ENCODE data around the gene TUB. TPM values are rescaled to one million over a fixed set of nuclear protein-coding genes. Genes with fewer than 3 reads are reported as not detected.

Gene TUB
- total and polyA plus RNA-seq, 7 donors: 0.25 to 4.6 (median 0.91) TPM

DNA sequence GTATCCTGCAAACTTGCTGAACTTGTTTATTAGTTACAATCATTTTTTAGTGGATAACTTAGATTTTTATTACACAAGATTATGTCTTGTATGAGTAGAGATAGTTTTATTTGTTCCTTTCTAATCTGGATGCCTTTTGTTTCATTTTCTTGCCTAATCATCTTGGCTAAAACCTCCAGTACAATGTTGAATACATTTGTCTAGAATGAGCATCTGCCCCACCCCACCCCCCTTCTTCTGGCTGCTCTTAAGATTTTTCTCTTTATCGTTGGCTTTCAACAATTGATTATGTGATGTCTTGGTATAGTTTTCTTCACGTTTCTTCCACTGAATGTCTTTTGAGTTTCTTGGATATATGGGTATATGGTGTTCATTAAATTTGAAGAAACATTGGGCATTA lies 37.3 kb upstream of the TUB start:
- Histone ChIP-seq H3K27ac (no peak overlapping the region), H3K4me1 (no peaks in the 10 kb centered on the region), H3K9me3 (no peaks in the 10 kb centered on the region), H3K4me3 (no peak overlapping the region), H3K36me3 (ENCODE audit: insufficient read depth in 1 of 2, low read depth in 1 of 2) (no peaks in the 10 kb centered on the region), H3K27me3 (ENCODE audit: insufficient read depth in 3 of 3, low read length in 2 of 3) (no peaks in the 10 kb centered on the region)
- 66 to 69% (median 67%) methylated on average over 2 of the region's 2 CpGs for WGBS, 3 donors
- no peak for ATAC-seq
- intact Hi-C loops (cut with DNase I): no loop called here
- TF ChIP-seq, protein P1, sequence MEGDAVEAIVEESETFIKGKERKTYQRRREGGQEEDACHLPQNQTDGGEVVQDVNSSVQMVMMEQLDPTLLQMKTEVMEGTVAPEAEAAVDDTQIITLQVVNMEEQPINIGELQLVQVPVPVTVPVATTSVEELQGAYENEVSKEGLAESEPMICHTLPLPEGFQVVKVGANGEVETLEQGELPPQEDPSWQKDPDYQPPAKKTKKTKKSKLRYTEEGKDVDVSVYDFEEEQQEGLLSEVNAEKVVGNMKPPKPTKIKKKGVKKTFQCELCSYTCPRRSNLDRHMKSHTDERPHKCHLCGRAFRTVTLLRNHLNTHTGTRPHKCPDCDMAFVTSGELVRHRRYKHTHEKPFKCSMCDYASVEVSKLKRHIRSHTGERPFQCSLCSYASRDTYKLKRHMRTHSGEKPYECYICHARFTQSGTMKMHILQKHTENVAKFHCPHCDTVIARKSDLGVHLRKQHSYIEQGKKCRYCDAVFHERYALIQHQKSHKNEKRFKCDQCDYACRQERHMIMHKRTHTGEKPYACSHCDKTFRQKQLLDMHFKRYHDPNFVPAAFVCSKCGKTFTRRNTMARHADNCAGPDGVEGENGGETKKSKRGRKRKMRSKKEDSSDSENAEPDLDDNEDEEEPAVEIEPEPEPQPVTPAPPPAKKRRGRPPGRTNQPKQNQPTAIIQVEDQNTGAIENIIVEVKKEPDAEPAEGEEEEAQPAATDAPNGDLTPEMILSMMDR (IDR thresholded peaks at IDR 0.05): no peak
- no peak for DNase-seq

- no peaks in the 10 kb centered on the region for H3K27me3 ChIP-seq (ENCODE audit: insufficient read depth in 3 of 3, low read length in 2 of 3)
- H3K4me1 ChIP-seq: no peaks in the 10 kb centered on the region
- no peak overlapping the region for H3K4me3 ChIP-seq
- no peak for ATAC-seq
- TF ChIP-seq, protein P1 (IDR thresholded peaks at IDR 0.05): no peak
- no peaks in the 10 kb centered on the region for H3K9me3 ChIP-seq
- intact Hi-C loops (cut with DNase I): no loop called here
- H3K36me3 ChIP-seq (ENCODE audit: insufficient read depth in 1 of 2, low read depth in 1 of 2): no peaks in the 10 kb centered on the region
- WGBS, 3 donors: 66 to 68% (median 68%) methylated on average over 4 of the region's 4 CpGs
- no peak overlapping the region for H3K27ac ChIP-seq
- no peak for DNase-seq
Observed at GRCh38 chr11:8045839-8046238, 35.2 kb upstream of the TUB start.

GRCh38 chr11:8047382-8047781 lies 33.6 kb upstream of the TUB start:
- Histone ChIP-seq H3K9me3 (no peaks in the 10 kb centered on the region), H3K27ac (no peak overlapping the region), H3K27me3 (ENCODE audit: insufficient read depth in 3 of 3, low read length in 2 of 3) (no peaks in the 10 kb centered on the region), H3K36me3 (ENCODE audit: insufficient read depth in 1 of 2, low read depth in 1 of 2) (no peaks in the 10 kb centered on the region), H3K4me3 (no peak overlapping the region), H3K4me1 (no peaks in the 10 kb centered on the region)
- WGBS, 3 donors: 68 to 71% (median 71%) methylated on average over 3 of the region's 3 CpGs
- DNase-seq: no peak
- no peak for ATAC-seq
- intact Hi-C loops (cut with DNase I): no loop called here
- TF ChIP-seq, protein P1 (IDR thresholded peaks at IDR 0.05): no peak

DNA sequence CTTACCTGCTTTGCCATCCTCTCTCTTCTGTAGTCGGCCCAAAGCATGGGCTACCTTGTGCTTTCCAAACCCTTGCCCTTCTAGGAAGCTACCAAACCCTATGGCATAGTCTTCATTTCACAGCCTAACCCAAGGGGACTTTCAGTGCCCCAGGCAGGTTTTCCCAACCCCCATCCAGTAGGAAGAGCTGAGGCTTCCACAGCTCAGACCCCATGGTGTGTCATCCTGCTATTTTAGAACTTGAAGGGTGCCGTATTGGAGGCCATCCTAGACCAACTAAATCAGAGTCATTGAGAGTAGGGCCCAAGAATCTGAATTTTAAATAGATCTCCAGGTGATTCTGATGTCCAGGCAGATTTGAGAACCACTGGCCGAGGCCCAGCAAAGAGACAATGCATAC lies 31.9 kb upstream of the TUB start:
- WGBS, 3 donors: 74 to 87% (median 82%) methylated on average over 3 of the region's 3 CpGs
- no peaks in the 10 kb centered on the region for H3K4me1 ChIP-seq
- no peaks in the 10 kb centered on the region for H3K36me3 ChIP-seq (ENCODE audit: insufficient read depth in 1 of 2, low read depth in 1 of 2)
- no peak overlapping the region for H3K27ac ChIP-seq
- H3K9me3 ChIP-seq: no peaks in the 10 kb centered on the region
- no peak for DNase-seq
- TF ChIP-seq, protein P1 (IDR thresholded peaks at IDR 0.05): no peak
- no peak overlapping the region for H3K4me3 ChIP-seq
- peak in 2 of 4 donors; percentile 49 to 60 for ATAC-seq
- intact Hi-C loops (cut with DNase I): no loop called here
- H3K27me3 ChIP-seq (ENCODE audit: insufficient read depth in 3 of 3, low read length in 2 of 3): no peaks in the 10 kb centered on the region

GRCh38 chr11:8055091-8055835 lies 25.7 kb upstream of the TUB start:
- H3K4me1 ChIP-seq: no peaks in the 10 kb centered on the region
- WGBS, 3 donors: 66 to 67% (median 66%) methylated on average over 7 of the region's 7 CpGs
- no peak overlapping the region for H3K4me3 ChIP-seq
- TF ChIP-seq, protein P1 (IDR thresholded peaks at IDR 0.05): no peak
- ATAC-seq: peak in 1 of 4 donors; percentile 37
- no peaks in the 10 kb centered on the region for H3K27me3 ChIP-seq (ENCODE audit: insufficient read depth in 3 of 3, low read length in 2 of 3)
- DNase-seq: no peak
- no peaks in the 10 kb centered on the region for H3K9me3 ChIP-seq
- intact Hi-C loops (cut with DNase I): no loop called here
- H3K36me3 ChIP-seq (ENCODE audit: insufficient read depth in 1 of 2, low read depth in 1 of 2): no peaks in the 10 kb centered on the region
- no peak overlapping the region for H3K27ac ChIP-seq

Data from psoas muscle (tissue), 8 donors.